Ishikawa (cell line): ENCODE measurements around the gene RNF125.

Experiments
- CEBPB ChIP-seq: IDR thresholded peaks from 2 replicates; pipeline ENCODE4 v1.6.1; 2012
- CREB1 ChIP-seq: IDR thresholded peaks from 2 replicates; pipeline ENCODE4 v1.6.1; 2012; ENCODE audit warnings: low read depth
- EGR1 ChIP-seq: IDR thresholded peaks from 2 replicates; pipeline ENCODE4 v1.6.1; 2012
- EP300 ChIP-seq: IDR thresholded peaks from 2 replicates; pipeline ENCODE4 v1.6.1; 2012; ENCODE audit warnings: borderline replicate concordance
- FOXM1 ChIP-seq: IDR thresholded peaks from 2 replicates; pipeline ENCODE4 v1.6.1; 2012; ENCODE audit warnings: low read depth, borderline replicate concordance
- MAX ChIP-seq: IDR thresholded peaks from 2 replicates; pipeline ENCODE4 v1.6.1; 2012
- NFIC ChIP-seq: IDR thresholded peaks from 2 replicates; pipeline ENCODE4 v1.6.1; 2012
- RAD21 ChIP-seq: IDR thresholded peaks from 2 replicates; pipeline ENCODE4 v1.6.1; 2012; ENCODE audit warnings: low read depth
- REST ChIP-seq: IDR thresholded peaks from 2 replicates; pipeline ENCODE4 v1.6.1; 2012; ENCODE audit warnings: low read depth, mild to moderate bottlenecking
- TAF1 ChIP-seq: IDR thresholded peaks from 2 replicates; pipeline ENCODE4 v1.6.1; 2012; ENCODE audit warnings: low read depth, mild to moderate bottlenecking
- TCF12 ChIP-seq: IDR thresholded peaks from 2 replicates; pipeline ENCODE4 v1.6.1; 2012; ENCODE audit warnings: low read depth
- YY1 ChIP-seq: IDR thresholded peaks from 2 replicates; pipeline ENCODE4 v1.6.1; 2012; ENCODE audit warnings: low read depth
- ZBTB7A ChIP-seq: IDR thresholded peaks from 2 replicates; pipeline ENCODE4 v1.6.1; 2012; ENCODE audit warnings: low read depth

- TF ChIP-seq TAF1 = no peak
- TF ChIP-seq NFIC = no peak
- TF ChIP-seq ZBTB7A = no peak
- TF ChIP-seq YY1 = no peak
- TF ChIP-seq MAX = no peak
- no peak for TF ChIP-seq CREB1
- TF ChIP-seq EP300 = no peak
- no peak for TF ChIP-seq REST
- TF ChIP-seq TCF12 = no peak
- TF ChIP-seq RAD21 = no peak
- TF ChIP-seq FOXM1 = no peak
- no peak for TF ChIP-seq EGR1
- TF ChIP-seq CEBPB = no peak
These were observed 78.3 kb downstream of the RNF125 start for GRCh38 chr18:32096946-32097345.
